Measurements from ENCODE around the gene MAP1LC3B. TPM values are rescaled to one million over a fixed set of nuclear protein-coding genes. Genes with fewer than 3 reads are reported as not detected.

Gene MAP1LC3B
- total RNA-seq, 1 experiment from 2014 or later = 74.7 TPM

- POLR2A ChIA-PET (ENCODE audit: low non-redundant PET) = no interaction called here
- H3K36me3 ChIP-seq (ENCODE audit: insufficient read depth, low read length, poor library complexity, severe bottlenecking) = no peaks in the 10 kb centered on the region
- no TSS peak for BruUV-seq (replicated peaks)
- H3K27ac ChIP-seq (ENCODE audit: low read depth, low read length, poor library complexity, severe bottlenecking) = no peak overlapping the region
- TF ChIP-seq CTCF (conservative IDR thresholded peaks at IDR 0.05; ENCODE audit: low read depth, low read length) (no peak), EZH2 (IDR thresholded peaks at IDR 0.05; ENCODE audit: borderline replicate concordance, low read depth, low read length, poor library complexity, severe bottlenecking) (no peak)
- no peak for DNase-seq (ENCODE audit: low spot score)
- no peaks in the 10 kb centered on the region for H3K9me3 ChIP-seq (ENCODE audit: low read depth, low read length, poor library complexity, severe bottlenecking)
- CTCF ChIA-PET = no interaction called here
- H3K4me1 ChIP-seq (ENCODE audit: insufficient read depth, low read length, poor library complexity, severe bottlenecking) = no peaks in the 10 kb centered on the region
- no peaks in the 10 kb centered on the region for H3K27me3 ChIP-seq (replicated peaks; ENCODE audit: insufficient read depth, low read depth, low read length, poor library complexity)
- intact Hi-C loops (cut with micrococcal nuclease; ENCODE audit: unreplicated experiment) = no loop called here
- no peak overlapping the region for H3K4me3 ChIP-seq (ENCODE audit: low read depth, low read length, poor library complexity, severe bottlenecking)
These were observed 40.8 kb upstream of the MAP1LC3B start for GRCh38 chr16:87351320-87351698.

DNA sequence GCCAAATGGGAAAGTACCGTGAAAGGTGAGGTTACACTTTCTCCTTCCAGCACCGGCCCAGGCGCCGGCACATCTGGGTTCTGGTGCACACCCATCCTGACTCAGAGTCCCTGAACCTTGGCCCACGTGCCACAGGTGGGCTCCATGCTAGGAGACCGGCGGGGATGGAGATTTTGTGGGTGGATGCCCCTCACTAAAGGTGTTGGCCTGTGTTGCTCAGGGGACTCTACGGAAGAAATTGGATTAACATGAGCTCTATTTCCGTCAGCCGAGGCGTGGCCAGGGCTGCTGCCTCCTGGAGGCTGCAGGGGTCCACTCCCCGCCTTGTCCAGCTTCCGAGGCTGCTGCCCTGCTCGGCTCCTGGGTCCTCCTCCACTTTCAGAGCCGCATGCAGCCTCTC is 39.3 kb upstream of the MAP1LC3B start:
- Histone ChIP-seq H3K4me3 (ENCODE audit: low read depth, low read length, poor library complexity, severe bottlenecking) (no peak overlapping the region), H3K4me1 (ENCODE audit: insufficient read depth, low read length, poor library complexity, severe bottlenecking) (no peaks in the 10 kb centered on the region), H3K9me3 (ENCODE audit: low read depth, low read length, poor library complexity, severe bottlenecking) (no peaks in the 10 kb centered on the region), H3K27ac (ENCODE audit: low read depth, low read length, poor library complexity, severe bottlenecking) (no peak overlapping the region), H3K36me3 (ENCODE audit: insufficient read depth, low read length, poor library complexity, severe bottlenecking) (no peaks in the 10 kb centered on the region), H3K27me3 (replicated peaks; ENCODE audit: insufficient read depth, low read depth, low read length, poor library complexity) (no peaks in the 10 kb centered on the region)
- ChIA-PET CTCF (no interaction called here), POLR2A (ENCODE audit: low non-redundant PET) (no interaction called here)
- intact Hi-C loops (cut with micrococcal nuclease; ENCODE audit: unreplicated experiment) = no loop called here
- TF ChIP-seq EZH2 (IDR thresholded peaks at IDR 0.05; ENCODE audit: borderline replicate concordance, low read depth, low read length, poor library complexity, severe bottlenecking) (no peak), CTCF (conservative IDR thresholded peaks at IDR 0.05; ENCODE audit: low read depth, low read length) (no peak)
- BruUV-seq (replicated peaks) = no TSS peak
- no peak for DNase-seq (ENCODE audit: low spot score)

- no TSS peak for BruUV-seq (replicated peaks)
- intact Hi-C loops (cut with micrococcal nuclease; ENCODE audit: unreplicated experiment) = no loop called here
These were observed 38.5 kb upstream of the MAP1LC3B start for GRCh38 chr16:87353613-87354012.

More at GRCh38 chr16:87353613-87354012, 38.5 kb upstream of the MAP1LC3B start:
- DNase-seq (ENCODE audit: low spot score) = no peak
- Histone ChIP-seq H3K27ac (ENCODE audit: low read depth, low read length, poor library complexity, severe bottlenecking) (no peak overlapping the region), H3K9me3 (ENCODE audit: low read depth, low read length, poor library complexity, severe bottlenecking) (no peaks in the 10 kb centered on the region), H3K27me3 (replicated peaks; ENCODE audit: insufficient read depth, low read depth, low read length, poor library complexity) (no peaks in the 10 kb centered on the region), H3K4me3 (ENCODE audit: low read depth, low read length, poor library complexity, severe bottlenecking) (no peak overlapping the region), H3K4me1 (ENCODE audit: insufficient read depth, low read length, poor library complexity, severe bottlenecking) (no peaks in the 10 kb centered on the region), H3K36me3 (ENCODE audit: insufficient read depth, low read length, poor library complexity, severe bottlenecking) (no peaks in the 10 kb centered on the region)
- no peak for TF ChIP-seq EZH2 (IDR thresholded peaks at IDR 0.05; ENCODE audit: borderline replicate concordance, low read depth, low read length, poor library complexity, severe bottlenecking)
- TF ChIP-seq CTCF (conservative IDR thresholded peaks at IDR 0.05; ENCODE audit: low read depth, low read length) = no peak
- POLR2A ChIA-PET (ENCODE audit: low non-redundant PET) = no interaction called here
- CTCF ChIA-PET = no interaction called here

Data from A673 (cell line).